Liver (tissue), 9 donors: ENCODE results near the gene TUNAR. TPM values are rescaled to one million over a fixed set of nuclear protein-coding genes. Genes with fewer than 3 reads are reported as not detected.

ENCODE experiments used
- DNase-seq: peaks from one replicate; pipeline ENCODE4 v3.0.0-alpha.2; 2017; ENCODE audit warnings: low spot score
- H3K27ac ChIP-seq, 2 donors: one replicate each; pipeline ENCODE4 v1.7.0; 2013; ENCODE audit warnings: inconsistent platforms in 2 of 2, low read length in 2 of 2, control low read depth in 1 of 2, low read depth in 1 of 2, mild to moderate bottlenecking in 1 of 2
- H3K27me3 ChIP-seq, 4 donors: one replicate each; pipeline versions ENCODE4 v1.6.1 to v1.7.0; 2013; ENCODE audit warnings: low read length in 3 of 4, inconsistent platforms in 1 of 4, mild to moderate bottlenecking in 1 of 4, moderate library complexity in 1 of 4; ENCODE audit not compliant: control insufficient read depth in 4 of 4, insufficient read depth in 4 of 4
- H3K36me3 ChIP-seq, 4 donors: one replicate each; pipeline versions ENCODE4 v1.6.1 to v1.7.0; 2013; ENCODE audit warnings: low read length in 3 of 4, mild to moderate bottlenecking in 3 of 4, low read depth in 1 of 4, moderate library complexity in 1 of 4; ENCODE audit not compliant: control insufficient read depth in 4 of 4, insufficient read depth in 3 of 4
- H3K4me1 ChIP-seq, 4 donors: one replicate each; pipeline versions ENCODE4 v1.6.1 to v1.7.0; 2013; ENCODE audit warnings: low read length in 3 of 4, mild to moderate bottlenecking in 3 of 4, moderate library complexity in 1 of 4; ENCODE audit not compliant: control insufficient read depth in 4 of 4, insufficient read depth in 4 of 4
- H3K4me3 ChIP-seq, 3 donors: one replicate each; pipeline versions ENCODE4 v1.6.1 to v1.7.0; 2013; ENCODE audit warnings: low read length in 3 of 3, control low read depth in 1 of 3, low read depth in 1 of 3, mild to moderate bottlenecking in 1 of 3
- H3K9ac ChIP-seq, 2 donors: one replicate each; pipeline ENCODE4 v1.7.0; 2013; ENCODE audit warnings: low read length in 2 of 2, mild to moderate bottlenecking in 2 of 2, moderate library complexity in 2 of 2, control low read depth in 1 of 2, low read depth in 1 of 2
- H3K9me3 ChIP-seq, 4 donors: one replicate each; pipeline versions ENCODE4 v1.6.1 to v1.7.0; 2013; ENCODE audit warnings: low read length in 3 of 4; ENCODE audit not compliant: control insufficient read depth in 4 of 4
- EGR1 ChIP-seq, 2 donors: IDR thresholded peaks; 2 replicates each; pipeline ENCODE4 v1.6.1; 2016 to 2018; ENCODE audit warnings: antibody characterized with exemption in 2 of 2, low read depth in 2 of 2
- FOXA1 ChIP-seq: IDR thresholded peaks from 2 replicates; pipeline ENCODE4 v1.6.1; 2016; ENCODE audit warnings: antibody characterized with exemption
- FOXA2 ChIP-seq: IDR thresholded peaks from 2 replicates; pipeline ENCODE4 v1.6.1; 2016; ENCODE audit warnings: antibody characterized with exemption
- GABPA ChIP-seq, 2 donors: IDR thresholded peaks in 1 of 2; conservative IDR thresholded peaks in 1 of 2; 2 replicates each; pipeline ENCODE4 v1.6.1; 2016; ENCODE audit warnings: antibody characterized with exemption in 2 of 2, mild to moderate bottlenecking in 1 of 2, moderate library complexity in 1 of 2
- HNF4A ChIP-seq, 2 donors: conservative IDR thresholded peaks; 2 replicates each; pipeline ENCODE4 v1.6.1; 2016; ENCODE audit warnings: antibody characterized with exemption in 2 of 2, mild to moderate bottlenecking in 2 of 2
- HNF4G ChIP-seq: IDR thresholded peaks from 2 replicates; pipeline ENCODE4 v1.6.1; 2016; ENCODE audit warnings: antibody characterized with exemption
- JUND ChIP-seq, 2 donors: IDR thresholded peaks; 2 replicates each; pipeline ENCODE4 v1.6.1; 2016; ENCODE audit warnings: antibody characterized with exemption in 2 of 2
- NR2F2 ChIP-seq: IDR thresholded peaks from 2 replicates; pipeline ENCODE4 v1.6.1; 2016; ENCODE audit warnings: antibody characterized with exemption
- RAD21 ChIP-seq, 2 donors: IDR thresholded peaks; 2 replicates each; pipeline ENCODE4 v1.6.1; 2016; ENCODE audit warnings: antibody characterized with exemption in 2 of 2, mild to moderate bottlenecking in 2 of 2
- RXRA ChIP-seq, 2 donors: IDR thresholded peaks; 2 replicates each; pipeline ENCODE4 v1.6.1; 2017 to 2018; ENCODE audit warnings: antibody characterized with exemption in 2 of 2, mild to moderate bottlenecking in 1 of 2
- SP1 ChIP-seq: IDR thresholded peaks from 2 replicates; pipeline ENCODE4 v1.6.1; 2018; ENCODE audit warnings: antibody characterized with exemption, mild to moderate bottlenecking
- TAF1 ChIP-seq: conservative IDR thresholded peaks from 2 replicates; pipeline ENCODE4 v1.6.1; 2016; ENCODE audit warnings: antibody characterized with exemption, mild to moderate bottlenecking
- YY1 ChIP-seq: IDR thresholded peaks from 2 replicates; pipeline ENCODE4 v1.6.1; 2016; ENCODE audit warnings: antibody characterized with exemption, mild to moderate bottlenecking
- WGBS: extraction: QIAGEN DNeasy Blood & Tissue Kit; methylation state at CpG from one replicate; pipeline ENCODE4 v1.1.7; 2013; 5-methylcytosine and 5-hydroxymethylcytosine counted together
- polyA plus RNA-seq, 2 donors: library from polyadenylated mRNA; stranded (reverse) in 1 of 2; unstranded in 1 of 2; fragments of 200-250 nt in 1 of 2; fragments of >200 nt in 1 of 2; fragmentation: Nextera tagmentation in 1 of 2; extraction: Ambion mirVana in 1 of 2; gene quantifications; one replicate each; pipeline versions ENCODE4 v1.2.1 to v1.2.3, GENCODE V29; 2013 to 2015
- total RNA-seq, 2 donors: library from RNA; depleted of rRNA; stranded (reverse); fragments of >200 nt; gene quantifications; one replicate each; pipeline ENCODE4 v1.2.3, GENCODE V29; 2014
- TF ChIP-seq, protein P1 (sequence below): fragments of 150-350 bp; IDR thresholded peaks from 2 replicates; pipeline ENCODE4 v1.5.1; 2017; ENCODE audit warnings: improper control_type of control experiment, low read depth, low read length; ENCODE audit not compliant: missing input control
- TF ChIP-seq, protein P2 (sequence below): IDR thresholded peaks from 2 replicates; pipeline ENCODE4 v1.6.1; 2016; ENCODE audit warnings: antibody characterized with exemption
- TF ChIP-seq, protein P3 (sequence below): IDR thresholded peaks from 2 replicates; pipeline ENCODE4 v1.6.1; 2016; ENCODE audit warnings: antibody characterized with exemption, mild to moderate bottlenecking
- TF ChIP-seq, protein P4 (sequence below): IDR thresholded peaks from 2 replicates; pipeline ENCODE4 v1.6.1; 2016; ENCODE audit warnings: antibody characterized with exemption
- TF ChIP-seq, protein P5 (sequence below): IDR thresholded peaks from 2 replicates; pipeline ENCODE4 v1.6.1; 2016; ENCODE audit warnings: antibody characterized with exemption
- donor health status: healthy.
- donor health status: healthy.
- donor health status: healthy.
- donor health status: healthy.
- donor health status: healthy.

Gene TUNAR
- total and polyA plus RNA-seq, 4 donors: 0.14 TPM; not detected in 3

DNA sequence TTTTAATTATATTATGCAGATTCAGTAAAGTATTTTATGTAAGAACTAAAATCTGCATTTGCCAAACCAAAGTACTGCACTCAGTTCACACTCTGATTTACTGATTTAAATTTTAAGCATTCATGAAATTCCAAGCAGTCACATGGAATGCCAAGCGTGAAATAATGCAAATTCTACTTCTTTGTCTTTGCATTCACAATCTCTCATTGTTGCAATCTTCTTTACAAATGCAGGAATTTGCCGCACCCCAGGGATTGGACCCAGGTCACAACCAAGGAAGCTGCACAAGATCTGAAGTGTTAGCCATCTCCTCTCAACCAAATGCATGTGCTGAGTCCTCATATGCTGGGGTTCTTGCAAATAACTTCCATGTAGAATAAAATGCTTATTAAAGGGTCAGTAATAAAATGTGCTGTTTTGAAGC lies 71.9 kb downstream of the TUNAR start:
- 15% methylated on average over 2 of the region's 2 CpGs for WGBS
- TF ChIP-seq NR2F2 (no peak), TAF1 (no peak), HNF4G (no peak), YY1 (no peak), RAD21 (IDR thresholded peaks at IDR 0.05) (no peak), GABPA (IDR thresholded peaks at IDR 0.05 in 1 of 2, conservative IDR thresholded peaks at IDR 0.05 in 1 of 2) (no peak), EGR1 (IDR thresholded peaks at IDR 0.05; ENCODE audit: low read depth in 2 of 2) (no peak), RXRA (IDR thresholded peaks at IDR 0.05) (no peak), FOXA2 (no peak), FOXA1 (no peak), JUND (IDR thresholded peaks at IDR 0.05) (no peak), SP1 (no peak), HNF4A (conservative IDR thresholded peaks at IDR 0.05) (no peak)
- TF ChIP-seq, protein P1, sequence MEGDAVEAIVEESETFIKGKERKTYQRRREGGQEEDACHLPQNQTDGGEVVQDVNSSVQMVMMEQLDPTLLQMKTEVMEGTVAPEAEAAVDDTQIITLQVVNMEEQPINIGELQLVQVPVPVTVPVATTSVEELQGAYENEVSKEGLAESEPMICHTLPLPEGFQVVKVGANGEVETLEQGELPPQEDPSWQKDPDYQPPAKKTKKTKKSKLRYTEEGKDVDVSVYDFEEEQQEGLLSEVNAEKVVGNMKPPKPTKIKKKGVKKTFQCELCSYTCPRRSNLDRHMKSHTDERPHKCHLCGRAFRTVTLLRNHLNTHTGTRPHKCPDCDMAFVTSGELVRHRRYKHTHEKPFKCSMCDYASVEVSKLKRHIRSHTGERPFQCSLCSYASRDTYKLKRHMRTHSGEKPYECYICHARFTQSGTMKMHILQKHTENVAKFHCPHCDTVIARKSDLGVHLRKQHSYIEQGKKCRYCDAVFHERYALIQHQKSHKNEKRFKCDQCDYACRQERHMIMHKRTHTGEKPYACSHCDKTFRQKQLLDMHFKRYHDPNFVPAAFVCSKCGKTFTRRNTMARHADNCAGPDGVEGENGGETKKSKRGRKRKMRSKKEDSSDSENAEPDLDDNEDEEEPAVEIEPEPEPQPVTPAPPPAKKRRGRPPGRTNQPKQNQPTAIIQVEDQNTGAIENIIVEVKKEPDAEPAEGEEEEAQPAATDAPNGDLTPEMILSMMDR: no peak
- TF ChIP-seq, protein P2, sequence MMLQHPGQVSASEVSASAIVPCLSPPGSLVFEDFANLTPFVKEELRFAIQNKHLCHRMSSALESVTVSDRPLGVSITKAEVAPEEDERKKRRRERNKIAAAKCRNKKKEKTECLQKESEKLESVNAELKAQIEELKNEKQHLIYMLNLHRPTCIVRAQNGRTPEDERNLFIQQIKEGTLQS: no peak
- TF ChIP-seq, protein P3, sequence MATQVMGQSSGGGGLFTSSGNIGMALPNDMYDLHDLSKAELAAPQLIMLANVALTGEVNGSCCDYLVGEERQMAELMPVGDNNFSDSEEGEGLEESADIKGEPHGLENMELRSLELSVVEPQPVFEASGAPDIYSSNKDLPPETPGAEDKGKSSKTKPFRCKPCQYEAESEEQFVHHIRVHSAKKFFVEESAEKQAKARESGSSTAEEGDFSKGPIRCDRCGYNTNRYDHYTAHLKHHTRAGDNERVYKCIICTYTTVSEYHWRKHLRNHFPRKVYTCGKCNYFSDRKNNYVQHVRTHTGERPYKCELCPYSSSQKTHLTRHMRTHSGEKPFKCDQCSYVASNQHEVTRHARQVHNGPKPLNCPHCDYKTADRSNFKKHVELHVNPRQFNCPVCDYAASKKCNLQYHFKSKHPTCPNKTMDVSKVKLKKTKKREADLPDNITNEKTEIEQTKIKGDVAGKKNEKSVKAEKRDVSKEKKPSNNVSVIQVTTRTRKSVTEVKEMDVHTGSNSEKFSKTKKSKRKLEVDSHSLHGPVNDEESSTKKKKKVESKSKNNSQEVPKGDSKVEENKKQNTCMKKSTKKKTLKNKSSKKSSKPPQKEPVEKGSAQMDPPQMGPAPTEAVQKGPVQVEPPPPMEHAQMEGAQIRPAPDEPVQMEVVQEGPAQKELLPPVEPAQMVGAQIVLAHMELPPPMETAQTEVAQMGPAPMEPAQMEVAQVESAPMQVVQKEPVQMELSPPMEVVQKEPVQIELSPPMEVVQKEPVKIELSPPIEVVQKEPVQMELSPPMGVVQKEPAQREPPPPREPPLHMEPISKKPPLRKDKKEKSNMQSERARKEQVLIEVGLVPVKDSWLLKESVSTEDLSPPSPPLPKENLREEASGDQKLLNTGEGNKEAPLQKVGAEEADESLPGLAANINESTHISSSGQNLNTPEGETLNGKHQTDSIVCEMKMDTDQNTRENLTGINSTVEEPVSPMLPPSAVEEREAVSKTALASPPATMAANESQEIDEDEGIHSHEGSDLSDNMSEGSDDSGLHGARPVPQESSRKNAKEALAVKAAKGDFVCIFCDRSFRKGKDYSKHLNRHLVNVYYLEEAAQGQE: no peak
- peaks cover 0 to 6% (median 0%) of the 10 kb centered on the region in 4 donors for H3K27me3 ChIP-seq
- no peaks in the 10 kb centered on the region for H3K36me3 ChIP-seq
- H3K4me1 ChIP-seq: no peaks in the 10 kb centered on the region
- H3K27ac ChIP-seq: no peak overlapping the region
- no peaks in the 10 kb centered on the region for H3K9me3 ChIP-seq
- H3K4me3 ChIP-seq: no peak overlapping the region
- no peak overlapping the region for H3K9ac ChIP-seq
- no peak for DNase-seq

DNA sequence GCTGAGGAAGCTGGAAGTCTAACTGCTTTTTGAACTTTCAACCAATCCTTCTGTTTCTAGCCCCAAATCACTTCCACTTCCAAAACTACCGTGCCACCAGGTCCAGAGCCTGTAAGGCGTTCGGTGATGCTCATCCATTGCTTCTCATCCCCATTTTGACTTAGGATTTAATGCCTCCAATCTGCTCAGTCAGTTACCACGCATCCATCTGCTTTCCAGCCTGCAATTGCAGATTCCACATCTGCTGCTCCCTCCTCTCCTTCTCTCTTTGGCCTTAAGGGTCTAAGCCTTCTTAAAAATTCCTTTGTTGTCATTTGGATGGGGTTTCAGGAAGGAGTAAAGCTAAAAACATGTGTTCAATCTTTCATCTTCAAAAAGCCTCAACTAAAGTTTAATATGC lies 74.7 kb downstream of the TUNAR start:
- 73% methylated on average over 4 of the region's 4 CpGs for WGBS
- Histone ChIP-seq H3K36me3 (no peaks in the 10 kb centered on the region), H3K9me3 (no peaks in the 10 kb centered on the region), H3K27ac (no peak overlapping the region), H3K4me3 (no peak overlapping the region), H3K9ac (no peak overlapping the region), H3K27me3 (peaks cover 0 to 3% (median 0%) of the 10 kb centered on the region in 4 donors), H3K4me1 (no peaks in the 10 kb centered on the region)
- DNase-seq: no peak
- TF ChIP-seq, protein P2: no peak
- TF ChIP-seq FOXA2 (no peak), NR2F2 (no peak), GABPA (IDR thresholded peaks at IDR 0.05 in 1 of 2, conservative IDR thresholded peaks at IDR 0.05 in 1 of 2) (no peak), HNF4G (no peak), RAD21 (IDR thresholded peaks at IDR 0.05) (no peak), HNF4A (conservative IDR thresholded peaks at IDR 0.05) (no peak), EGR1 (IDR thresholded peaks at IDR 0.05; ENCODE audit: low read depth in 2 of 2) (no peak), JUND (IDR thresholded peaks at IDR 0.05) (no peak), TAF1 (no peak), SP1 (no peak), RXRA (IDR thresholded peaks at IDR 0.05) (no peak)
- TF ChIP-seq, protein P4, sequence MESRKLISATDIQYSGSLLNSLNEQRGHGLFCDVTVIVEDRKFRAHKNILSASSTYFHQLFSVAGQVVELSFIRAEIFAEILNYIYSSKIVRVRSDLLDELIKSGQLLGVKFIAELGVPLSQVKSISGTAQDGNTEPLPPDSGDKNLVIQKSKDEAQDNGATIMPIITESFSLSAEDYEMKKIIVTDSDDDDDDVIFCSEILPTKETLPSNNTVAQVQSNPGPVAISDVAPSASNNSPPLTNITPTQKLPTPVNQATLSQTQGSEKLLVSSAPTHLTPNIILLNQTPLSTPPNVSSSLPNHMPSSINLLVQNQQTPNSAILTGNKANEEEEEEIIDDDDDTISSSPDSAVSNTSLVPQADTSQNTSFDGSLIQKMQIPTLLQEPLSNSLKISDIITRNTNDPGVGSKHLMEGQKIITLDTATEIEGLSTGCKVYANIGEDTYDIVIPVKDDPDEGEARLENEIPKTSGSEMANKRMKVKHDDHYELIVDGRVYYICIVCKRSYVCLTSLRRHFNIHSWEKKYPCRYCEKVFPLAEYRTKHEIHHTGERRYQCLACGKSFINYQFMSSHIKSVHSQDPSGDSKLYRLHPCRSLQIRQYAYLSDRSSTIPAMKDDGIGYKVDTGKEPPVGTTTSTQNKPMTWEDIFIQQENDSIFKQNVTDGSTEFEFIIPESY: no peak
- TF ChIP-seq, protein P5, sequence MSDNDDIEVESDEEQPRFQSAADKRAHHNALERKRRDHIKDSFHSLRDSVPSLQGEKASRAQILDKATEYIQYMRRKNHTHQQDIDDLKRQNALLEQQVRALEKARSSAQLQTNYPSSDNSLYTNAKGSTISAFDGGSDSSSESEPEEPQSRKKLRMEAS: no peak
- TF ChIP-seq, protein P3: no peak
